PC-3 (cell line): ENCODE measurements around the gene ADAMTS5. TPM values are rescaled to one million over a fixed set of nuclear protein-coding genes. Genes with fewer than 3 reads are reported as not detected.

ENCODE experiments used
- ATAC-seq: fragments of 200-7000 bp; cut with Tn5 transposase; 2 replicates; pipeline ENCODE4 v1.9.1; 2020; ENCODE audit warnings: mild to moderate bottlenecking, moderate library complexity
- BruUV-seq: library from RNA; stranded (reverse); fragments of 400-500 nt; replicated peaks from 2 replicates; lab custom pipeline; 2021; lab: Mats Ljungman, UMichigan
- CTCF ChIA-PET: fragments of 300-600 bp; sonication (Branson Sonifier 250); formaldehyde crosslinking; loops from one replicate; lab custom pipeline; 2022; ENCODE audit warnings: antibody characterized with exemption; lab: Charles Lee
- POLR2A ChIA-PET: fragments of 300-600 bp; sonication (Branson Sonifier 250); formaldehyde crosslinking; loops from one replicate; lab custom pipeline; 2022; ENCODE audit warnings: antibody characterized with exemption; ENCODE audit not compliant: unreplicated experiment; lab: Charles Lee
- DNase-seq: peaks from one replicate; pipeline ENCODE4 v3.0.0-alpha.2; 2015
- H2AFZ ChIP-seq: fragments of 300-600 bp; sonication (generic); 2 replicates; pipeline ENCODE4 v1.6.0; 2016; ENCODE audit warnings: antibody characterized with exemption, low read length
- H3F3A ChIP-seq: fragments of 300-600 bp; sonication (generic); one replicate; pipeline ENCODE4 v1.6.0; 2017; ENCODE audit warnings: antibody characterized with exemption, low read length, control low read depth, mild to moderate bottlenecking; ENCODE audit not compliant: unreplicated experiment
- H3K27ac ChIP-seq: fragments of 300-600 bp; sonication (generic); 2 replicates; pipeline ENCODE4 v1.5.1; 2016; ENCODE audit warnings: mild to moderate bottlenecking, low read length
- H3K27me3 ChIP-seq: fragments of 300-600 bp; sonication (generic); 2 replicates; pipeline ENCODE4 v1.6.1; 2016; ENCODE audit warnings: low read length, mixed read lengths
- H3K36me3 ChIP-seq: fragments of 300-600 bp; sonication (generic); 2 replicates; pipeline ENCODE4 v1.6.1; 2016; ENCODE audit warnings: low read depth, mixed run types, low read length, mixed read lengths
- H3K4me1 ChIP-seq: fragments of 300-600 bp; sonication (generic); 2 replicates; pipeline ENCODE4 v1.5.1; 2016; ENCODE audit warnings: low read length; ENCODE audit not compliant: insufficient read depth
- H3K4me2 ChIP-seq: fragments of 300-600 bp; sonication (generic); 2 replicates; pipeline ENCODE4 v1.6.0; 2016; ENCODE audit warnings: low read length
- H3K4me3 ChIP-seq: fragments of 300-600 bp; sonication (generic); 2 replicates; pipeline ENCODE4 v1.5.1; 2016; ENCODE audit warnings: mild to moderate bottlenecking, low read length, mixed read lengths
- H3K79me2 ChIP-seq: fragments of 300-600 bp; sonication (generic); 2 replicates; pipeline ENCODE4 v1.6.1; 2017; ENCODE audit warnings: low read length, mixed read lengths
- H3K9ac ChIP-seq: fragments of 300-600 bp; sonication (generic); 2 replicates; pipeline ENCODE4 v1.6.0; 2016; ENCODE audit warnings: mild to moderate bottlenecking, low read length
- H3K9me2 ChIP-seq: fragments of 300-600 bp; sonication (generic); replicated peaks from 2 replicates; pipeline ENCODE4 v1.6.1; 2016; ENCODE audit warnings: mixed run types, low read length, mixed read lengths
- H3K9me3 ChIP-seq: fragments of 300-600 bp; sonication (generic); 2 replicates; pipeline ENCODE4 v1.6.1; 2016; ENCODE audit warnings: low read length, mixed read lengths
- H4K20me1 ChIP-seq: fragments of 300-600 bp; sonication (generic); 2 replicates; pipeline ENCODE4 v1.6.1; 2016; ENCODE audit warnings: low read length, mixed read lengths
- CTCF ChIP-seq: fragments of 300-600 bp; sonication (generic); conservative IDR thresholded peaks from 2 replicates; pipeline ENCODE4 v1.5.1; 2017; ENCODE audit warnings: antibody characterized with exemption, low read depth, mild to moderate bottlenecking, low read length
- EZH2 ChIP-seq: fragments of 300-600 bp; sonication (generic); IDR thresholded peaks from one replicate; pipeline ENCODE4 v1.6.1; 2017; ENCODE audit warnings: antibody characterized with exemption, mild to moderate bottlenecking, low read length; ENCODE audit not compliant: unreplicated experiment
- EZH2phosphoT487 ChIP-seq: fragments of 300-600 bp; sonication (generic); IDR thresholded peaks from 2 replicates; pipeline ENCODE4 v1.6.1; 2018; ENCODE audit warnings: mild to moderate bottlenecking, antibody characterized with exemption, low read length, borderline replicate concordance
- intact Hi-C: fragments of 100-400 bp; cut with micrococcal nuclease; formaldehyde crosslinking; loops from 2 replicates; pipeline ENCODE4 v1.9.0; 2023
- total RNA-seq: library from RNA; depleted of rRNA; stranded (reverse); fragments of >200 nt; gene quantifications from 2 replicates; pipeline ENCODE4 v1.2.3, GENCODE V29; 2014

ADAMTS5 gene
- total RNA-seq, 1 experiment from 2014 or later: not detected

- H3K4me3 ChIP-seq: no peak overlapping the region
- H3K9me3 ChIP-seq: no peaks in the 10 kb centered on the region
- H3K79me2 ChIP-seq: no peaks in the 10 kb centered on the region
- BruUV-seq: no TSS peak
- ATAC-seq (no peak), DNase-seq (no peak)
- H2AFZ ChIP-seq: no peak overlapping the region
- H3F3A ChIP-seq: no peaks in the 10 kb centered on the region
- H3K9ac ChIP-seq: no peak overlapping the region
- no peaks in the 10 kb centered on the region for H3K4me1 ChIP-seq
- H3K36me3 ChIP-seq: no peaks in the 10 kb centered on the region
- no peak overlapping the region for H3K27ac ChIP-seq
- 0 out of 2 replicates have a peak, but pooled peaks cover 3% of the 10 kb centered on the region for H3K27me3 ChIP-seq
- ChIA-PET CTCF (no interaction called here), POLR2A (interaction anchor here (0.6 kb wide), 1 partner anchor 10 kb away, joined by 3 read pairs; no protein-coding TSS in a partner anchor)
- TF ChIP-seq EZH2phosphoT487 (no peak), CTCF (no peak), EZH2 (no peak)
- no peaks in the 10 kb centered on the region for H3K9me2 ChIP-seq
- H4K20me1 ChIP-seq: no peaks in the 10 kb centered on the region
- intact Hi-C loops: no loop called here
- no peak overlapping the region for H3K4me2 ChIP-seq
Observed at GRCh38 chr21:26973226-26973625, 6.3 kb upstream of the ADAMTS5 start.

- Histone ChIP-seq H3K9me2 (no peaks in the 10 kb centered on the region), H3K9me3 (no peaks in the 10 kb centered on the region), H3K9ac (no peak overlapping the region), H3K27me3 (peaks cover 7% of the 10 kb centered on the region; the same call in 1 of the 2 replicates), H3F3A (no peaks in the 10 kb centered on the region), H3K27ac (no peak overlapping the region), H3K4me2 (no peak overlapping the region), H4K20me1 (no peaks in the 10 kb centered on the region), H3K4me3 (no peak overlapping the region), H3K36me3 (no peaks in the 10 kb centered on the region), H3K4me1 (no peaks in the 10 kb centered on the region), H3K79me2 (no peaks in the 10 kb centered on the region), H2AFZ (no peak overlapping the region)
- ChIA-PET CTCF (no interaction called here), POLR2A (interaction anchor here (0.6 kb wide), 1 partner anchor 19 kb away, joined by 3 read pairs; no protein-coding TSS in a partner anchor)
- no TSS peak for BruUV-seq
- no peak for ATAC-seq
- DNase-seq: no peak
- intact Hi-C loops: no loop called here
- TF ChIP-seq EZH2: no peak
- TF ChIP-seq EZH2phosphoT487: no peak
- no peak for TF ChIP-seq CTCF
Observed at GRCh38 chr21:26972192-26972591, 5.3 kb upstream of the ADAMTS5 start.

- ChIA-PET CTCF (interaction anchor here (0.6 kb wide), 1 partner anchor 87 kb away, joined by 4 read pairs; no protein-coding TSS in a partner anchor), POLR2A (no interaction called here)
- Histone ChIP-seq H2AFZ (no peak overlapping the region), H3K9ac (no peak overlapping the region), H3K4me1 (no peaks in the 10 kb centered on the region), H3K27me3 (peaks cover 21% of the 10 kb centered on the region), H3F3A (no peaks in the 10 kb centered on the region), H3K4me3 (no peak overlapping the region), H3K79me2 (no peaks in the 10 kb centered on the region), H3K9me2 (no peaks in the 10 kb centered on the region), H4K20me1 (no peaks in the 10 kb centered on the region), H3K9me3 (no peaks in the 10 kb centered on the region), H3K4me2 (no peak overlapping the region), H3K27ac (no peak overlapping the region), H3K36me3 (no peaks in the 10 kb centered on the region)
- 0 out of 2 replicates have a peak, but pooled peaks have one; percentile 19 for ATAC-seq
- no TSS peak for BruUV-seq
- DNase-seq: peak; percentile 4
- intact Hi-C loops: loop anchor here (10.0 kb wide), 1 partner anchor 595 kb away; no protein-coding TSS in a partner anchor
- TF ChIP-seq EZH2: no peak
- TF ChIP-seq CTCF: no peak
Observed at GRCh38 chr21:26969971-26970725, 3.3 kb upstream of the ADAMTS5 start.
